ENCODE measurements around the gene GDPD4.

- no peak for TF ChIP-seq CTCF (conservative IDR thresholded peaks at IDR 0.05; ENCODE audit: low read depth, low read length)
- no peak for TF ChIP-seq SMC3 (IDR thresholded peaks at IDR 0.05; ENCODE audit: low read depth, low read length)
- TF ChIP-seq MXI1 (IDR thresholded peaks at IDR 0.05; ENCODE audit: borderline replicate concordance, low read depth, low read length): no peak
- TF ChIP-seq CEBPB (IDR thresholded peaks at IDR 0.05; ENCODE audit: low read depth, low read length): no peak
- TF ChIP-seq RAD21 (IDR thresholded peaks at IDR 0.05; ENCODE audit: low read length): no peak
- no peak for TF ChIP-seq ELK1 (IDR thresholded peaks at IDR 0.05; ENCODE audit: borderline replicate concordance, low read depth, low read length)
- no peak for TF ChIP-seq POLR2A (IDR thresholded peaks at IDR 0.05; ENCODE audit: low read depth, low read length)
- no peak for TF ChIP-seq CHD1 (IDR thresholded peaks at IDR 0.05; ENCODE audit: low read depth, low read length)
- TF ChIP-seq RCOR1 (IDR thresholded peaks at IDR 0.05; ENCODE audit: insufficient replicate concordance, low read length): no peak
- no peak for TF ChIP-seq USF2 (IDR thresholded peaks at IDR 0.05; ENCODE audit: low read depth, low read length)
- no peak for TF ChIP-seq MAFK (IDR thresholded peaks at IDR 0.05; ENCODE audit: low read depth, low read length)
- TF ChIP-seq BHLHE40 (IDR thresholded peaks at IDR 0.05; ENCODE audit: low read depth, low read length): no peak
- no peak for TF ChIP-seq MAZ (IDR thresholded peaks at IDR 0.05; ENCODE audit: borderline replicate concordance, low read depth, low read length)
- TF ChIP-seq NFE2L2 (IDR thresholded peaks at IDR 0.05; ENCODE audit: low read depth, low read length): no peak
Measured at GRCh38 chr11:77230878-77231605, 70.4 kb downstream of the GDPD4 start.
